Nucleus accumbens (tissue), 56 donors: ENCODE results near the gene TADA1.

Experiments
- DNase-seq, 56 donors: peaks; one replicate each; lab custom pipeline; 2025; lab: John Stamatoyannopoulos, UW

The TADA1 gene

GRCh38 chr1:166875734-166876539 lies at the start of gene TADA1:
Gene TADA1 (minus strand): TSS chr1:166876264. CDS start chr1:166876233, 31 bp downstream.
- DNase-seq: peak; percentile 42 to 100 (median 96)

- no peak for DNase-seq
Measured at GRCh38 chr1:166924823-166925541, 48.9 kb upstream of the TADA1 start.

GRCh38 chr1:166920561-166921475 lies 44.8 kb upstream of the TADA1 start:
- no peak for DNase-seq

GRCh38 chr1:166918956-166919316 lies 42.9 kb upstream of the TADA1 start:
- no peak for DNase-seq

GRCh38 chr1:166918088-166918955 lies 42.3 kb upstream of the TADA1 start:
- DNase-seq: no peak

GRCh38 chr1:166915941-166916340 lies 39.9 kb upstream of the TADA1 start:
- peak in 2 of 56 donors; percentile 8 to 15 for DNase-seq

GRCh38 chr1:166915042-166915441 lies 39.0 kb upstream of the TADA1 start:
- DNase-seq: no peak

- no peak for DNase-seq
Measured at GRCh38 chr1:166914111-166914510, 38.0 kb upstream of the TADA1 start.

- no peak for DNase-seq
Measured at GRCh38 chr1:166911624-166912023, 35.6 kb upstream of the TADA1 start.

GRCh38 chr1:166910396-166910994 lies 34.4 kb upstream of the TADA1 start:
- DNase-seq: peak in 48 of 56 donors; percentile 1 to 84 (median 39)

GRCh38 chr1:166908942-166909341 lies 32.9 kb upstream of the TADA1 start:
- DNase-seq: no peak

GRCh38 chr1:166907763-166908162 lies 31.7 kb upstream of the TADA1 start:
- no peak for DNase-seq

GRCh38 chr1:166907051-166907450 lies 31.0 kb upstream of the TADA1 start:
- no peak for DNase-seq

- no peak for DNase-seq
Measured at GRCh38 chr1:166906647-166907046, 30.6 kb upstream of the TADA1 start.

- DNase-seq: no peak
Measured at GRCh38 chr1:166905900-166906299, 29.8 kb upstream of the TADA1 start.

- no peak for DNase-seq
Measured at GRCh38 chr1:166905136-166905535, 29.1 kb upstream of the TADA1 start.

GRCh38 chr1:166903232-166903631 lies 27.2 kb upstream of the TADA1 start:
- no peak for DNase-seq

- no peak for DNase-seq
Measured at GRCh38 chr1:166902279-166902678, 26.2 kb upstream of the TADA1 start.

GRCh38 chr1:166900987-166901386 lies 24.9 kb upstream of the TADA1 start:
- DNase-seq: no peak
